Endothelial cell of umbilical vein (primary cell): ENCODE results near the gene NR2C2. TPM values are rescaled to one million over a fixed set of nuclear protein-coding genes. Genes with fewer than 3 reads are reported as not detected.

Source experiments
- BruUV-seq: library from RNA; stranded (reverse); fragments of 400-500 nt; replicated peaks from 2 replicates; lab custom pipeline; 2021; lab: Mats Ljungman, UMichigan
- CTCF ChIA-PET: fragments of 300-600, 350-600 bp; sonication (Branson Sonifier 250); formaldehyde crosslinking; loops from one replicate; lab custom pipeline; 2021; ENCODE audit warnings: antibody characterized with exemption, inconsistent platforms; lab: Charles Lee
- POLR2A ChIA-PET: fragments of 300-600, 350-600 bp; sonication (Branson Sonifier 250); formaldehyde crosslinking; loops from one replicate; lab custom pipeline; 2021; ENCODE audit warnings: antibody characterized with exemption, inconsistent platforms; lab: Charles Lee
- DNase-seq: peaks from one replicate; pipeline ENCODE4 v3.0.0-alpha.2; 2011; ENCODE audit warnings: low read depth, low spot score
- FAIRE-seq: peaks from 2 replicates; lab custom pipeline; 2011; peaks lifted over from hg19 to GRCh38; lab: Jason Lieb, UNC
- H2AFZ ChIP-seq: 2 replicates; pipeline ENCODE4 v1.6.0; 2012; ENCODE audit warnings: low read depth, low read length, control low read depth, inconsistent platforms
- H3K27ac ChIP-seq: 2 replicates; pipeline ENCODE4 v1.5.1; 2011; ENCODE audit warnings: low read depth, mild to moderate bottlenecking, control low read depth, low read length, moderate library complexity; ENCODE audit not compliant: insufficient read depth
- H3K27me3 ChIP-seq, 2 experiments: 2 replicates each; pipeline versions ENCODE4 v1.6.0 to v1.6.1; 2011; ENCODE audit warnings: low read length in 2 of 2, mixed read lengths in 1 of 2; ENCODE audit not compliant: control insufficient read depth in 2 of 2, insufficient read depth in 2 of 2
- H3K36me3 ChIP-seq, 2 experiments: 2 replicates in 1 of 2; 3 replicates in 1 of 2; pipeline ENCODE4 v1.5.1; 2011; ENCODE audit warnings: low read length in 2 of 2, mild to moderate bottlenecking in 1 of 2, moderate library complexity in 1 of 2; ENCODE audit not compliant: control insufficient read depth in 2 of 2, insufficient read depth in 2 of 2; ENCODE audit errors: extremely low read depth in 1 of 2
- H3K4me1 ChIP-seq: 3 replicates; pipeline ENCODE4 v1.5.1; 2011; ENCODE audit warnings: mild to moderate bottlenecking, low read length; ENCODE audit not compliant: control insufficient read depth, insufficient read depth; ENCODE audit errors: extremely low read depth
- H3K4me2 ChIP-seq: 2 replicates; pipeline ENCODE4 v1.6.1; 2011; ENCODE audit warnings: low read length, control low read depth, mixed read lengths; ENCODE audit not compliant: insufficient read depth
- H3K4me3 ChIP-seq, 3 experiments: fragments of 200-600 bp in 1 of 3; sonication (generic), shearing (Covaris generic) in 1 of 3; replicated peaks in 1 of 3; 2 replicates each; pipeline ENCODE4 v1.5.1; 2011 to 2016; ENCODE audit warnings: control low read depth in 3 of 3, low read length in 3 of 3, mild to moderate bottlenecking in 2 of 3, inconsistent platforms in 1 of 3, low read depth in 1 of 3, moderate library complexity in 1 of 3; ENCODE audit not compliant: insufficient read depth in 1 of 3
- H3K79me2 ChIP-seq: 2 replicates; pipeline ENCODE4 v1.6.0; 2012; ENCODE audit warnings: low read length, inconsistent platforms; ENCODE audit not compliant: control insufficient read depth, insufficient read depth
- H3K9ac ChIP-seq: replicated peaks from 2 replicates; pipeline ENCODE3; 2011; ENCODE audit warnings: low read length, control low read depth; ENCODE audit not compliant: insufficient read depth; ENCODE audit errors: extremely low read depth
- H3K9me1 ChIP-seq: replicated peaks from 3 replicates; pipeline ENCODE4 v1.6.0; 2011; ENCODE audit warnings: mild to moderate bottlenecking, low read length; ENCODE audit not compliant: control insufficient read depth, insufficient read depth; ENCODE audit errors: extremely low read depth
- H3K9me3 ChIP-seq: replicated peaks from 2 replicates; pipeline ENCODE4 v1.5.1; 2012; ENCODE audit warnings: low read length, inconsistent platforms; ENCODE audit not compliant: control insufficient read depth, insufficient read depth
- H4K20me1 ChIP-seq: replicated peaks from 2 replicates; pipeline ENCODE3; 2011; ENCODE audit warnings: mild to moderate bottlenecking, low read length; ENCODE audit not compliant: control insufficient read depth, insufficient read depth; ENCODE audit errors: extremely low read depth
- EZH2 ChIP-seq: IDR thresholded peaks from 2 replicates; pipeline ENCODE4 v1.6.1; 2012; ENCODE audit warnings: borderline replicate concordance, low read depth, mild to moderate bottlenecking, moderate library complexity, low read length, inconsistent platforms; ENCODE audit not compliant: severe bottlenecking
- FOS ChIP-seq: IDR thresholded peaks from 2 replicates; pipeline ENCODE4 v1.6.1; 2011; ENCODE audit warnings: mild to moderate bottlenecking, low read length, moderate library complexity, borderline replicate concordance; ENCODE audit not compliant: insufficient read depth
- GATA2 ChIP-seq: IDR thresholded peaks from 2 replicates; pipeline ENCODE4 v1.7.0; 2011; ENCODE audit warnings: low read depth, mild to moderate bottlenecking, moderate library complexity, mixed read lengths, low read length; ENCODE audit not compliant: insufficient read length, insufficient read depth
- JUN ChIP-seq: IDR thresholded peaks from 2 replicates; pipeline ENCODE4 v1.6.1; 2011; ENCODE audit warnings: borderline replicate concordance, low read depth; ENCODE audit not compliant: insufficient read length, insufficient read depth
- MYC ChIP-seq: IDR thresholded peaks from one replicate; pipeline ENCODE4 v1.6.1; 2011; ENCODE audit warnings: mild to moderate bottlenecking, low read depth, low read length
- POLR2A ChIP-seq: IDR thresholded peaks from 2 replicates; pipeline ENCODE4 v1.6.1; 2012; ENCODE audit warnings: low read depth, mild to moderate bottlenecking, control low read depth, low read length
- POLR2AphosphoS5 ChIP-seq: IDR thresholded peaks from 2 replicates; pipeline ENCODE4 v1.6.1; 2012; ENCODE audit warnings: low read depth, mild to moderate bottlenecking, control low read depth, low read length, moderate library complexity; ENCODE audit not compliant: insufficient read depth
- dilution Hi-C: fragments of 300-500 bp; cut with MboI; formaldehyde crosslinking; loops from one replicate; pipeline ENCODE4 v1.15.0; 2019; ENCODE audit warnings: low sequenced_read_pairs; ENCODE audit not compliant: extremely low pct_ligation_motif_present
- intact Hi-C: fragments of 100-400 bp; cut with micrococcal nuclease; formaldehyde crosslinking; loops from one replicate; pipeline ENCODE4 v1.10.0; 2022
- polyA plus RNA-seq, 4 experiments: library from polyadenylated mRNA; depleted of rRNA in 3 of 4; stranded (reverse) in 3 of 4; unstranded in 1 of 4; fragments of >200 nt; gene quantifications; 2 replicates each; pipeline versions ENCODE4 v1.2.1 to v1.2.3, GENCODE V29; 2011 to 2012; ENCODE audit warnings: missing spikeins in 1 of 4
- total RNA-seq: library from RNA; stranded (reverse); gene quantifications from 2 replicates; pipeline ENCODE4 v1.2.3, GENCODE V29; 2021
- TF ChIP-seq, protein P1 (sequence below): IDR thresholded peaks from 2 replicates; pipeline ENCODE4 v1.6.1; 2011; ENCODE audit not compliant: insufficient read depth, insufficient read length
- TF ChIP-seq, protein P2 (sequence below), 2 donors: IDR thresholded peaks; 1 replicate in 1 of 2; 2 replicates in 1 of 2; pipeline ENCODE4 v1.5.1; 2011; ENCODE audit warnings: low read length in 2 of 2, mild to moderate bottlenecking in 2 of 2, moderate library complexity in 2 of 2, control low read depth in 1 of 2, inconsistent platforms in 1 of 2, low read depth in 1 of 2; ENCODE audit not compliant: insufficient read depth in 1 of 2; ENCODE audit errors: extremely low read depth in 1 of 2

NR2C2 gene
- total and polyA plus RNA-seq, 2 donors (not counting 3 experiments of a cell fraction or from before 2014, with no cell fraction given) = 20.3 to 59.8 TPM

DNA sequence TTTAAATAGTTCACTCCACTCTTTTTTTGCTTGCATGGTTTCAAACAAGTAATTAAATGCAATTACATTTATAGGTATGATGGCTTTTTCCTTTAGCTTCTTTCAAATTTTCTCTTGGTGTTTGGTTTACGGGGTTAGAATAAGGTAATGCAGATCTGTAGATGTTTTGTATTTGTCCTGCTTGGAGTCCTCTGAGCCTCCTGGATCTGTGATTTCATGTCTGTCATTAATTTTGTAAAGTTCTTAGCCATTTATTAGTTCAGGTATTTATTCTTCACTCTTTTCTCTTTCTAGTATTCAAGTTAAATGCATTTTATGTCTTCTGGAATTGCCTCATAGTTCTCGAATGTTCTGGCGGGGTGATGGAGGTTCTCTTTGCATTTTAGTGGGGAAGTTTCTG, 119.1 kb downstream of the NR2C2 start:
- H3K9me3 ChIP-seq = no peaks in the 10 kb centered on the region
- H3K9ac ChIP-seq = no peak overlapping the region
- H3K79me2 ChIP-seq = peaks cover 21% of the 10 kb centered on the region
- H3K4me2 ChIP-seq = no peak overlapping the region
- FAIRE-seq (no peak), DNase-seq (no peak)
- H3K27me3 ChIP-seq = no peaks in the 10 kb centered on the region
- BruUV-seq = no TSS peak
- ChIA-PET CTCF (no interaction called here), POLR2A (no interaction called here)
- intact Hi-C loops (no loop called here), dilution Hi-C loops (no loop called here)
- H3K9me1 ChIP-seq = no peaks in the 10 kb centered on the region
- H3K36me3 ChIP-seq = peaks cover 0 to 3% of the 10 kb centered on the region in 2 experiments
- H4K20me1 ChIP-seq = no peaks in the 10 kb centered on the region
- peaks cover 10% of the 10 kb centered on the region for H3K4me1 ChIP-seq
- no peak overlapping the region for H2AFZ ChIP-seq
- no peak overlapping the region for H3K4me3 ChIP-seq
- no peak for TF ChIP-seq FOS
- TF ChIP-seq, protein P1, sequence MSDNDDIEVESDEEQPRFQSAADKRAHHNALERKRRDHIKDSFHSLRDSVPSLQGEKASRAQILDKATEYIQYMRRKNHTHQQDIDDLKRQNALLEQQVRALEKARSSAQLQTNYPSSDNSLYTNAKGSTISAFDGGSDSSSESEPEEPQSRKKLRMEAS = no peak
- TF ChIP-seq MYC = no peak
- TF ChIP-seq GATA2 = no peak
- TF ChIP-seq POLR2A = no peak
- TF ChIP-seq JUN = no peak
- TF ChIP-seq EZH2 = no peak
- no peak for TF ChIP-seq POLR2AphosphoS5
- TF ChIP-seq, protein P2, sequence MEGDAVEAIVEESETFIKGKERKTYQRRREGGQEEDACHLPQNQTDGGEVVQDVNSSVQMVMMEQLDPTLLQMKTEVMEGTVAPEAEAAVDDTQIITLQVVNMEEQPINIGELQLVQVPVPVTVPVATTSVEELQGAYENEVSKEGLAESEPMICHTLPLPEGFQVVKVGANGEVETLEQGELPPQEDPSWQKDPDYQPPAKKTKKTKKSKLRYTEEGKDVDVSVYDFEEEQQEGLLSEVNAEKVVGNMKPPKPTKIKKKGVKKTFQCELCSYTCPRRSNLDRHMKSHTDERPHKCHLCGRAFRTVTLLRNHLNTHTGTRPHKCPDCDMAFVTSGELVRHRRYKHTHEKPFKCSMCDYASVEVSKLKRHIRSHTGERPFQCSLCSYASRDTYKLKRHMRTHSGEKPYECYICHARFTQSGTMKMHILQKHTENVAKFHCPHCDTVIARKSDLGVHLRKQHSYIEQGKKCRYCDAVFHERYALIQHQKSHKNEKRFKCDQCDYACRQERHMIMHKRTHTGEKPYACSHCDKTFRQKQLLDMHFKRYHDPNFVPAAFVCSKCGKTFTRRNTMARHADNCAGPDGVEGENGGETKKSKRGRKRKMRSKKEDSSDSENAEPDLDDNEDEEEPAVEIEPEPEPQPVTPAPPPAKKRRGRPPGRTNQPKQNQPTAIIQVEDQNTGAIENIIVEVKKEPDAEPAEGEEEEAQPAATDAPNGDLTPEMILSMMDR (IDR thresholded peaks at IDR 0.05; ENCODE audit: extremely low read depth in 1 of 2, insufficient read depth in 1 of 2, low read depth in 1 of 2, low read length in 2 of 2) = no peak
- no peak overlapping the region for H3K27ac ChIP-seq
